ENCODE measurements around the gene MRTFA. TPM values are rescaled to one million over a fixed set of nuclear protein-coding genes. Genes with fewer than 3 reads are reported as not detected.

MRTFA gene
- total RNA-seq, 1 experiment from 2014 or later = 28.0 TPM

DNA sequence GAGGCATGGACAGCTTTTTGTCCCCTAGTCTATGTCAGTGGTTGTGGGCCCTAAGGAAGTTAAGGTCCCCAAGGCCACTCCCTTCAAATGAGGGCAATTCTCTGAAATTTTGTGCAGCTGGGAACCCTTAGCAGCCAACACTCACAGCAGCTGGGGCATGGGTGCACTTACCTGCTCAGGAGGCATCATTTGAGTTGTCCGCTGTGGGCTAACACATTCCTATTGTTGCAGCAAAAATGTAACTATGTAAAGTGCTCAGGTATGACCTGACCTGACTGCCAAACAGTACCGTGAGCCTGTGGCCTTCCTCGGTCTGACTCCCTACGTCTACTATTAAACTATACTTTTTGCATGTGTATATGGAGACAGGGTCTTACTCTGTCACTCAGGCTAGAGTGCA, 5.8 kb upstream of the MRTFA start:
- CTCF ChIA-PET = interaction anchor here (1.6 kb wide), 1 partner anchor 9 kb away, joined by 4 read pairs; no protein-coding TSS in a partner anchor
- no TSS peak for BruUV-seq (replicated peaks)
- Histone ChIP-seq H3K9me3 (ENCODE audit: control insufficient read depth in 1 of 2, insufficient read depth in 1 of 2, low read depth in 1 of 2, low read length in 2 of 2) (no peaks in the 10 kb centered on the region), H2AFZ (ENCODE audit: low read depth, low read length, poor library complexity, severe bottlenecking) (no peak overlapping the region), H3K27ac (ENCODE audit: low read depth, low read length) (no peak overlapping the region), H3K4me2 (ENCODE audit: low read length) (no peak overlapping the region), H3K4me3 (replicated peaks in 1 of 2; ENCODE audit: low read depth in 1 of 2, low read length in 2 of 2) (no peak overlapping the region), H3K9ac (ENCODE audit: low read length) (no peak overlapping the region), H3K27me3 (ENCODE audit: insufficient read depth, low read length) (no peaks in the 10 kb centered on the region), H3K36me3 (ENCODE audit: control insufficient read depth in 1 of 2, insufficient read depth in 2 of 2, low read length in 2 of 2) (no peaks in the 10 kb centered on the region), H4K20me1 (ENCODE audit: insufficient read depth) (no peaks in the 10 kb centered on the region), H3K79me2 (ENCODE audit: insufficient read depth, low read length) (no peaks in the 10 kb centered on the region), H3K4me1 (ENCODE audit: control insufficient read depth in 1 of 2, insufficient read depth in 2 of 2, low read length in 2 of 2) (peaks cover 10 to 27% of the 10 kb centered on the region in 2 experiments; a peak in 3 of 4 replicates), H3K9me2 (ENCODE audit: insufficient read depth) (no peaks in the 10 kb centered on the region)
- DNase-seq (ENCODE audit: low read depth, low spot score) = no peak
- TF ChIP-seq CEBPB (IDR thresholded peaks at IDR 0.05; ENCODE audit: low read depth) = no peak
- TF ChIP-seq ZFX (IDR thresholded peaks at IDR 0.05) = no peak
- no peak for TF ChIP-seq TCF7L2 (IDR thresholded peaks at IDR 0.05; ENCODE audit: borderline replicate concordance, extremely low read depth, insufficient read depth, insufficient read length)
- TF ChIP-seq, protein P1, sequence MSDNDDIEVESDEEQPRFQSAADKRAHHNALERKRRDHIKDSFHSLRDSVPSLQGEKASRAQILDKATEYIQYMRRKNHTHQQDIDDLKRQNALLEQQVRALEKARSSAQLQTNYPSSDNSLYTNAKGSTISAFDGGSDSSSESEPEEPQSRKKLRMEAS (IDR thresholded peaks at IDR 0.05) = no peak
- TF ChIP-seq ELF1 (IDR thresholded peaks at IDR 0.05; ENCODE audit: borderline replicate concordance, low read depth) = no peak
- no peak for TF ChIP-seq SP1 (IDR thresholded peaks at IDR 0.05; ENCODE audit: low read depth)
- no peak for TF ChIP-seq JUND (IDR thresholded peaks at IDR 0.05)
- no peak for TF ChIP-seq ZBTB33 (IDR thresholded peaks at IDR 0.05; ENCODE audit: extremely low read depth, insufficient replicate concordance, low read length)
- no peak for TF ChIP-seq SIN3A (IDR thresholded peaks at IDR 0.05; ENCODE audit: low read depth)
- TF ChIP-seq SRF (IDR thresholded peaks at IDR 0.05; ENCODE audit: low read depth) = no peak
- no peak for TF ChIP-seq YY1 (IDR thresholded peaks at IDR 0.05; ENCODE audit: extremely low read depth, insufficient replicate concordance, low read depth, low read length)
- TF ChIP-seq, protein P2, sequence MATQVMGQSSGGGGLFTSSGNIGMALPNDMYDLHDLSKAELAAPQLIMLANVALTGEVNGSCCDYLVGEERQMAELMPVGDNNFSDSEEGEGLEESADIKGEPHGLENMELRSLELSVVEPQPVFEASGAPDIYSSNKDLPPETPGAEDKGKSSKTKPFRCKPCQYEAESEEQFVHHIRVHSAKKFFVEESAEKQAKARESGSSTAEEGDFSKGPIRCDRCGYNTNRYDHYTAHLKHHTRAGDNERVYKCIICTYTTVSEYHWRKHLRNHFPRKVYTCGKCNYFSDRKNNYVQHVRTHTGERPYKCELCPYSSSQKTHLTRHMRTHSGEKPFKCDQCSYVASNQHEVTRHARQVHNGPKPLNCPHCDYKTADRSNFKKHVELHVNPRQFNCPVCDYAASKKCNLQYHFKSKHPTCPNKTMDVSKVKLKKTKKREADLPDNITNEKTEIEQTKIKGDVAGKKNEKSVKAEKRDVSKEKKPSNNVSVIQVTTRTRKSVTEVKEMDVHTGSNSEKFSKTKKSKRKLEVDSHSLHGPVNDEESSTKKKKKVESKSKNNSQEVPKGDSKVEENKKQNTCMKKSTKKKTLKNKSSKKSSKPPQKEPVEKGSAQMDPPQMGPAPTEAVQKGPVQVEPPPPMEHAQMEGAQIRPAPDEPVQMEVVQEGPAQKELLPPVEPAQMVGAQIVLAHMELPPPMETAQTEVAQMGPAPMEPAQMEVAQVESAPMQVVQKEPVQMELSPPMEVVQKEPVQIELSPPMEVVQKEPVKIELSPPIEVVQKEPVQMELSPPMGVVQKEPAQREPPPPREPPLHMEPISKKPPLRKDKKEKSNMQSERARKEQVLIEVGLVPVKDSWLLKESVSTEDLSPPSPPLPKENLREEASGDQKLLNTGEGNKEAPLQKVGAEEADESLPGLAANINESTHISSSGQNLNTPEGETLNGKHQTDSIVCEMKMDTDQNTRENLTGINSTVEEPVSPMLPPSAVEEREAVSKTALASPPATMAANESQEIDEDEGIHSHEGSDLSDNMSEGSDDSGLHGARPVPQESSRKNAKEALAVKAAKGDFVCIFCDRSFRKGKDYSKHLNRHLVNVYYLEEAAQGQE (IDR thresholded peaks at IDR 0.05; ENCODE audit: low read depth) = no peak
- no peak for TF ChIP-seq ZNF274 (IDR thresholded peaks at IDR 0.05; ENCODE audit: low read depth, low read length)
- no peak for TF ChIP-seq EZH2phosphoT487 (IDR thresholded peaks at IDR 0.05; ENCODE audit: borderline replicate concordance)
- no peak for TF ChIP-seq EGR1 (IDR thresholded peaks at IDR 0.05; ENCODE audit: low read depth)
- intact Hi-C loops (cut with micrococcal nuclease) = loop anchor here (10.0 kb wide), 1 partner anchor 268 kb away; the partner anchor contains the start of gene SGSM3
- POLR2A ChIA-PET = no interaction called here
- RAD21 ChIA-PET (ENCODE audit: low non-redundant PET in 1 of 2, low total read pairs in 2 of 2, uncharacterized antibody in 2 of 2, unreplicated experiment in 2 of 2) = no interaction called here
- ATAC-seq = no peak
